Measurements from ENCODE around the gene KDM4B. TPM values are rescaled to one million over a fixed set of nuclear protein-coding genes. Genes with fewer than 3 reads are reported as not detected.

Gene KDM4B
- total and polyA plus RNA-seq, 2 donors (not counting 1 experiment from before 2014, with no cell fraction given) = 6.4 to 14.4 TPM

DNA sequence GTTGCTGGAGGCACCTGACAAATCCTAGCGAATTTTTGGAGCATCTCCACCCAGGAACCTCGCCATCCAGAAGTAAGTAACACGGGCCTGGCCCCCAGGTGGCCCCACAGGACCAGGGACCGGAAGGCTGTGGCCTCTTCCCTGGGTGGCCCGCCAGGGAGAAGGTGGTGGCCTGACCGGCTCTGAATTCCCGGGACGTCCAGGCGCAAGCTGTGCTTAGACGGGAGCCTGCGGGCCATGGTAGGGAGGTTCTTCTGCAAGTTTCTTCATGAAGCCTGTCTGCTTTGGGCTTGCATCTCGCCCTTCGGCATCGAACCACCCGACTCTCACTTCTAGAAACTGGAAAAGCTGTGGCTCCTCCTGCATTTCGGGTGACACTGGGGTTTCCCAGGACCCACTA, 47.4 kb downstream of the KDM4B start:
- peaks cover 4% of the 10 kb centered on the region for H3K36me3 ChIP-seq (ENCODE audit: control insufficient read depth, insufficient read depth, low read length)
- no peak overlapping the region for H3K4me2 ChIP-seq (ENCODE audit: extremely low read depth, insufficient read depth, low read length)
- no peak overlapping the region for H3K27ac ChIP-seq (ENCODE audit: insufficient read depth, low read length)
- no peaks in the 10 kb centered on the region for H3K9me3 ChIP-seq (ENCODE audit: control insufficient read depth, insufficient read depth, low read depth, low read length)
- no peak overlapping the region for H2AFZ ChIP-seq (ENCODE audit: low read length)
- peaks cover 17% of the 10 kb centered on the region for H3K79me2 ChIP-seq (ENCODE audit: control insufficient read depth, insufficient read depth, low read length)
- H3K4me1 ChIP-seq (ENCODE audit: control insufficient read depth, extremely low read depth, insufficient read depth, low read length) = peaks cover 2% of the 10 kb centered on the region
- H4K20me1 ChIP-seq (ENCODE audit: control insufficient read depth, extremely low read depth, insufficient read depth, low read length) = no peaks in the 10 kb centered on the region
- H3K27me3 ChIP-seq (ENCODE audit: control insufficient read depth, insufficient read depth, low read length) = no peaks in the 10 kb centered on the region
- H3K9ac ChIP-seq (ENCODE audit: insufficient read depth, low read length) = no peak overlapping the region
- DNase-seq (ENCODE audit: low read depth in 2 of 2) = no peak
- no peak overlapping the region for H3K4me3 ChIP-seq (replicated peaks in 1 of 4; ENCODE audit: control extremely low read depth in 1 of 4, insufficient read depth in 1 of 4, low read depth in 3 of 4, low read length in 4 of 4)
- TF ChIP-seq, protein P1, sequence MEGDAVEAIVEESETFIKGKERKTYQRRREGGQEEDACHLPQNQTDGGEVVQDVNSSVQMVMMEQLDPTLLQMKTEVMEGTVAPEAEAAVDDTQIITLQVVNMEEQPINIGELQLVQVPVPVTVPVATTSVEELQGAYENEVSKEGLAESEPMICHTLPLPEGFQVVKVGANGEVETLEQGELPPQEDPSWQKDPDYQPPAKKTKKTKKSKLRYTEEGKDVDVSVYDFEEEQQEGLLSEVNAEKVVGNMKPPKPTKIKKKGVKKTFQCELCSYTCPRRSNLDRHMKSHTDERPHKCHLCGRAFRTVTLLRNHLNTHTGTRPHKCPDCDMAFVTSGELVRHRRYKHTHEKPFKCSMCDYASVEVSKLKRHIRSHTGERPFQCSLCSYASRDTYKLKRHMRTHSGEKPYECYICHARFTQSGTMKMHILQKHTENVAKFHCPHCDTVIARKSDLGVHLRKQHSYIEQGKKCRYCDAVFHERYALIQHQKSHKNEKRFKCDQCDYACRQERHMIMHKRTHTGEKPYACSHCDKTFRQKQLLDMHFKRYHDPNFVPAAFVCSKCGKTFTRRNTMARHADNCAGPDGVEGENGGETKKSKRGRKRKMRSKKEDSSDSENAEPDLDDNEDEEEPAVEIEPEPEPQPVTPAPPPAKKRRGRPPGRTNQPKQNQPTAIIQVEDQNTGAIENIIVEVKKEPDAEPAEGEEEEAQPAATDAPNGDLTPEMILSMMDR (conservative IDR thresholded peaks at IDR 0.05 in 1 of 2, IDR thresholded peaks at IDR 0.05 in 1 of 2; ENCODE audit: low read depth in 1 of 2, low read length in 2 of 2) = no peak
- TF ChIP-seq EZH2 (IDR thresholded peaks at IDR 0.05; ENCODE audit: low read length, missing control alignments) = no peak

DNA sequence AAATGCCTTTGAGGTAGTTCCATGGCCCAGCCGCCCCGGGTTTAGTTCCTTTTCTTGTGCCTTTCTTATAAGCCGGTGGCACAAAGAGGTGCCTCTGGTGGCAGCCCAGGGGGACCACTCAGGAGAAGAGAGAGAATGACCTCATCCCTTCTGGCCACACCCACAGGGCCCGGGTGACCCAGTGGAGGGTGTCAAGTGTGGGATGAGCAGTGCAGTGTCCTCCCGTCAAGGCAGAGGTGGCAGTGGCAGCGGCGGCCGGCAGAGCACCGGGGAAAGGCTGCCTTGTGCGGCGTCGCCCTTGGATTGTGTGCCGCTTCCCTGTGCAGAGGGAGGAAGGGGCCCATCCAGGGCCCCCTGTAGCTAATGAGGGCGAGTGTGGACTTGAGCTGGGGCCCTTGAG, 47.9 kb downstream of the KDM4B start:
- TF ChIP-seq EZH2 (IDR thresholded peaks at IDR 0.05; ENCODE audit: low read length, missing control alignments) = no peak
- TF ChIP-seq, protein P1 (conservative IDR thresholded peaks at IDR 0.05 in 1 of 2, IDR thresholded peaks at IDR 0.05 in 1 of 2; ENCODE audit: low read depth in 1 of 2, low read length in 2 of 2) = no peak
- peaks cover 2% of the 10 kb centered on the region for H3K4me1 ChIP-seq (ENCODE audit: control insufficient read depth, extremely low read depth, insufficient read depth, low read length)

DNA sequence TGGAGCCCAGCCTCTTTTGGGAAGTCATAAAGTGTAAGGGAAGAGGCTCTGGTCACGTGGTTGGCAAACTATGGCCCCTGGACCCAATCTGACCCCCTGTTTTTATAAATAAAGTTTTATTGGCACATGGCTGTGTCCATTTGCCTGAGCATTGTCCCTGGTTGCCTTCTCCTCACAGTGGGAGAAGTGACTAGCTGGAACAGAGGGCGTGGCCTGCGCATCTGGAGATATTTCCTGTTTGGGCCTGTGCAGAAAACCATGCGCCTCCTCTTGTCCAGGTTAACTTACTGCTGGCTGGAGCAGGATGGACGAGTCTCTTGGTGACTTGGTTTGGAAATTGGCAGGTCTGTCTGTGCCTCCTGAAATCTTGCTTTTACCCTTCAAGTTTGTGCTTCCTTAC, 48.3 kb downstream of the KDM4B start:
- H4K20me1 ChIP-seq (ENCODE audit: control insufficient read depth, extremely low read depth, insufficient read depth, low read length) = no peaks in the 10 kb centered on the region
- H3K79me2 ChIP-seq (ENCODE audit: control insufficient read depth, insufficient read depth, low read length) = peaks cover 19% of the 10 kb centered on the region
- TF ChIP-seq EZH2 (IDR thresholded peaks at IDR 0.05; ENCODE audit: low read length, missing control alignments) = no peak
- TF ChIP-seq, protein P1 (conservative IDR thresholded peaks at IDR 0.05 in 1 of 2, IDR thresholded peaks at IDR 0.05 in 1 of 2; ENCODE audit: low read depth in 1 of 2, low read length in 2 of 2) = no peak

More for the DNA sequence above, 47.9 kb downstream of the KDM4B start:
- Histone ChIP-seq H3K4me2 (ENCODE audit: extremely low read depth, insufficient read depth, low read length) (no peak overlapping the region), H2AFZ (ENCODE audit: low read length) (no peak overlapping the region), H3K27me3 (ENCODE audit: control insufficient read depth, insufficient read depth, low read length) (no peaks in the 10 kb centered on the region), H3K9ac (ENCODE audit: insufficient read depth, low read length) (no peak overlapping the region), H3K27ac (ENCODE audit: insufficient read depth, low read length) (no peak overlapping the region), H4K20me1 (ENCODE audit: control insufficient read depth, extremely low read depth, insufficient read depth, low read length) (no peaks in the 10 kb centered on the region), H3K9me3 (ENCODE audit: control insufficient read depth, insufficient read depth, low read depth, low read length) (no peaks in the 10 kb centered on the region), H3K36me3 (ENCODE audit: control insufficient read depth, insufficient read depth, low read length) (peaks cover 4% of the 10 kb centered on the region), H3K79me2 (ENCODE audit: control insufficient read depth, insufficient read depth, low read length) (peaks cover 17% of the 10 kb centered on the region), H3K4me3 (replicated peaks in 1 of 4; ENCODE audit: control extremely low read depth in 1 of 4, insufficient read depth in 1 of 4, low read depth in 3 of 4, low read length in 4 of 4) (no peak overlapping the region)
- no peak for DNase-seq (ENCODE audit: low read depth in 2 of 2)

More for the DNA sequence above, 48.3 kb downstream of the KDM4B start:
- H3K4me2 ChIP-seq (ENCODE audit: extremely low read depth, insufficient read depth, low read length) = no peak overlapping the region
- no peak overlapping the region for H3K4me3 ChIP-seq (replicated peaks in 1 of 4; ENCODE audit: control extremely low read depth in 1 of 4, insufficient read depth in 1 of 4, low read depth in 3 of 4, low read length in 4 of 4)
- no peaks in the 10 kb centered on the region for H3K9me3 ChIP-seq (ENCODE audit: control insufficient read depth, insufficient read depth, low read depth, low read length)
- no peak for DNase-seq (ENCODE audit: low read depth in 2 of 2)
- no peak overlapping the region for H3K9ac ChIP-seq (ENCODE audit: insufficient read depth, low read length)
- H2AFZ ChIP-seq (ENCODE audit: low read length) = no peak overlapping the region
- peaks cover 2% of the 10 kb centered on the region for H3K4me1 ChIP-seq (ENCODE audit: control insufficient read depth, extremely low read depth, insufficient read depth, low read length)
- H3K36me3 ChIP-seq (ENCODE audit: control insufficient read depth, insufficient read depth, low read length) = peaks cover 4% of the 10 kb centered on the region
- H3K27me3 ChIP-seq (ENCODE audit: control insufficient read depth, insufficient read depth, low read length) = no peaks in the 10 kb centered on the region
- no peak overlapping the region for H3K27ac ChIP-seq (ENCODE audit: insufficient read depth, low read length)
